Fibroblast of villous mesenchyme (primary cell): ENCODE measurements around the gene RBMS3. TPM values are rescaled to one million over a fixed set of nuclear protein-coding genes. Genes with fewer than 3 reads are reported as not detected.

Experiments used
- DNase-seq: peaks from one replicate; pipeline ENCODE4 v3.0.0-alpha.2; 2010; ENCODE audit warnings: low read depth
- H3K4me3 ChIP-seq: 2 replicates; pipeline ENCODE4 v1.5.1; 2011; ENCODE audit warnings: low read depth, mild to moderate bottlenecking, low read length
- total RNA-seq: library from RNA; depleted of rRNA; stranded (reverse); fragments of >200 nt; gene quantifications from 2 replicates; pipeline ENCODE4 v1.2.3, GENCODE V29; 2012
- TF ChIP-seq, protein P1 (sequence below): IDR thresholded peaks from 2 replicates; pipeline ENCODE4 v1.5.1; 2012; ENCODE audit warnings: low read depth, mild to moderate bottlenecking, low read length; ENCODE audit not compliant: insufficient read depth

Gene RBMS3
- total RNA-seq, 1 donor: 85.9 TPM

DNA sequence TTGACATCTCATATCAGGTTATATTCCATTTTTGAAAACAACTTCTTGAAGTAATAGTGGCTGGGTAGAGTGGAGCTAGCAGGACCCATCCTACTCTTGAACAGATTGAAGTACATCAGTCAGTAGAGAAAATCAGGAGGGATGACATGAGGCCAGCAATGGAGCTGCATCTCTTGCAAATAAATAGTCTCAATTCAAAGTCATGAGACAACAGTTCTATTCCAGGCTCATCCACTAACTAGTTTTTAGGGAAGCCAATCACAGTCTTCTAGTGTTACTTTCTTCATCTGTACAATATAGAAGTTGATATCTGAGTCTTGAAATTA is 477.2 kb downstream of the RBMS3 start:
- no peak overlapping the region for H3K4me3 ChIP-seq
- TF ChIP-seq, protein P1, sequence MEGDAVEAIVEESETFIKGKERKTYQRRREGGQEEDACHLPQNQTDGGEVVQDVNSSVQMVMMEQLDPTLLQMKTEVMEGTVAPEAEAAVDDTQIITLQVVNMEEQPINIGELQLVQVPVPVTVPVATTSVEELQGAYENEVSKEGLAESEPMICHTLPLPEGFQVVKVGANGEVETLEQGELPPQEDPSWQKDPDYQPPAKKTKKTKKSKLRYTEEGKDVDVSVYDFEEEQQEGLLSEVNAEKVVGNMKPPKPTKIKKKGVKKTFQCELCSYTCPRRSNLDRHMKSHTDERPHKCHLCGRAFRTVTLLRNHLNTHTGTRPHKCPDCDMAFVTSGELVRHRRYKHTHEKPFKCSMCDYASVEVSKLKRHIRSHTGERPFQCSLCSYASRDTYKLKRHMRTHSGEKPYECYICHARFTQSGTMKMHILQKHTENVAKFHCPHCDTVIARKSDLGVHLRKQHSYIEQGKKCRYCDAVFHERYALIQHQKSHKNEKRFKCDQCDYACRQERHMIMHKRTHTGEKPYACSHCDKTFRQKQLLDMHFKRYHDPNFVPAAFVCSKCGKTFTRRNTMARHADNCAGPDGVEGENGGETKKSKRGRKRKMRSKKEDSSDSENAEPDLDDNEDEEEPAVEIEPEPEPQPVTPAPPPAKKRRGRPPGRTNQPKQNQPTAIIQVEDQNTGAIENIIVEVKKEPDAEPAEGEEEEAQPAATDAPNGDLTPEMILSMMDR: no peak
- no peak for DNase-seq

DNA sequence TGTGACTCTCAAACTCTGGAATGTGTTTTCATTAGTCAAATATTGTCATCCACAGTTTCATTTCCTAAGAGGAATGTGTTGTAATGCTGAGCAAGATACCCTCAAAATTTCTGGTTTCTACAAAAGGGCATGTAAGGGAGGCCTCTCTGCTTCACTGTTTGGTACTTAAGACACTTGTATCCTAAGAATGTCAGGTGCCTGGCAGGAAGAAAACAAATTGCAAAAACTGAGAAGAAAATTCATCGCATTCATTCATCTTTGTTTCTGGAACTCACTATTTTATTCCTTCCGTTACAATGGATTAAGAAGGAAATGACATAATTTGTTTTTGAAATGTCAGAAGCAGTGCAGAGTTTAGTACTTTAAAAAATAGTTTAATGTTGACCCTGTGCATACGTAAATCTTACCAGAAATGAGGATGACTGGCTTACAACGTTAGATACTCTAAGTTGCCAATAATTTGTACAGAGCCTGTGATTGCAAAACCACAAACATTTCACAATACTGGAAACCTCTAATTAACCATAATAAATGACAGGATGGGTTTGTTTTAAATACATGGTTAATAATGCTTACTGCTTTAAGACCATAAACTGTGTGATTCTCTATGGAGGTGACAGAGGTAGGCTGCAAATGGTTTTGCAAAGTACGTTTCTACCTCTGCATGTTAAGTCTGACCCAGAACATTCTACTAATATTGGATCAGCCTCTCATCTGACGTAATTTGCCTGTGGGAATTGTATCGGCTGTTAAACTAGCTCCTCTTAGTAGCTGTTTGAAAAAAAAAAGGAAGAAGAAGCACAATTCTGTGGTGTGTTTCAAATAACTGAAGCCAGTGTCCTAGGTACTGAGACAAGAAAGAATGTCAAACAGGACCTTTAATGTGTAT is 477.8 kb downstream of the RBMS3 start:
- H3K4me3 ChIP-seq: no peak overlapping the region
- DNase-seq: peak; percentile 95

DNA sequence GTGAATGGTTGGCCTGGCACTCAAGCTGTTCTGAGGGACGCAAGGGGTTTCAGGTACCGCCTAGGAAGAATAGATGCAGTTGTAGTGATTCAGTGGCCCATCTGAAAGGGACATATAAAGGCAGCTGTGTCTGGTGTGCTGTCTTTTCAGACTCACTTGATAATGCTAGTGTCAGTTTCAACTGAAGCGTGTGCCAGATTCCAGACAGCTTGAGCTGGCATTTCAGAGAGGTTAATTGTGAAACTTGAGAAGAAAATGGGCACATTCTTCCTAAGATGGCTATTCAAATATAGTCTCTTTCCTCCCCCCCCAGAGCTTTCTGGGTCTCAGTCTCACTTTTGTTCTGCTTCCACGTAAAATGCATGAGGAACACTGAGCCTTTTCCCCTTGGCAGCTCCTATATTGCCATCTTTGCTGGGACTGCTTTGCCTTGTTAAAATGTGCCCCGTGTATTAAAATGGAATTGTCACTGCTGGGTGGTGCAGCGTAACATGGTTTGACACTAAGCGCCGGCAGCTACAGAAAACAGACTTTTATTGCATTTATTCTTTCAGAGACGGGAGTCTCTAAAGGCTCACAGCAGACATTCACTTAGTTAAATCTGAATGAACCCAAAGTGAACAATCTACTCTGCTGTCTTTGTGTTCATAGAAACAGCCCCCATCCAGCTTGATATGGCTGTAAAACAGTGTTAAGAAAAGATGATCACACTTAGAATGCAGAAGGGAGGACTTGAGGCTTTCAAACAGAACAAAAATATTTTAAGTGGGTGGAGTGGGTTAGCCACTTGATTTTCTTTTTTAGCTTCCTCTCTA is 478.7 kb downstream of the RBMS3 start:
- H3K4me3 ChIP-seq: no peak overlapping the region
- TF ChIP-seq, protein P1: no peak
- peak; percentile 37 for DNase-seq

More for the DNA sequence above, 477.8 kb downstream of the RBMS3 start:
- TF ChIP-seq, protein P1: no peak

DNA sequence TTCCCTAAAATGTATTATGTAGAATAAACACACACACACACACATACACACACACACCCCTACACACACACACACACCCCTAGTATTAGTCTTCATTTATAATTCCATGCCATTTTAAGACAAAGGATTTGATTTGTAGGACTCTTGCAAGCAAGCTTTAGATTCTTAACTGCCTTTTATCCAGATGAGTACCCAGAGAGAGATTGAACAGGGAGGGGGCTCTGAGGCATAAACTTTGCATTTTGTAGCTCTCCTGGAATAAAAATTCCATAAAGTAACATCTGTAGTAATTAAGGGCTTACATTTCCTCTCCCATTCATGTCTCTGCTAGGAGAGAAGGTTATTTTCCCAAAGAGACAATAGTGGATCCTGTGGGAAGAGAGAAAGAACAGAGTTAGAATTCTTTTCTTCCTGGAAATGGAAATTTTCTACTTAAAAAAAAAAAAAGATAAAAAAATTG is 479.4 kb downstream of the RBMS3 start:
- H3K4me3 ChIP-seq: no peak overlapping the region
- TF ChIP-seq, protein P1: no peak
- DNase-seq: no peak

DNA sequence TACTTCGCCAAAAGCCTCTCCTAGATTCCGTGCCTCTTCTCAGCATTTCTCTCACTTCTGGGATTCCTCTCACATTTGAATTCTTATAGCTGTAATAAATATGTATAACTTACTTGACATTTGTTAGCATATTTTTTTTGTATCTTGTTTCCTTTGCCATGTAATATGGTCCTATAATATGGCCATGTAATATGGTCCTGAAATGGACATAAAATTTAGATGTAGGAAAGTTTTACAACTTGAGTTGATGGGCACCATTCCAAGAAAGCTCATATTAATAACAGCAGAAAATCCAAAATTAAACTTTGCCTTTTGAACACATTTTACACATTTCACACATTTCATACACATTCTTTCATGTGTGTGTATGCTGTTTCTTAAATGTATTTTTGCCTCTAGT is 480.6 kb downstream of the RBMS3 start:
- TF ChIP-seq, protein P1: no peak
- DNase-seq: no peak

DNA sequence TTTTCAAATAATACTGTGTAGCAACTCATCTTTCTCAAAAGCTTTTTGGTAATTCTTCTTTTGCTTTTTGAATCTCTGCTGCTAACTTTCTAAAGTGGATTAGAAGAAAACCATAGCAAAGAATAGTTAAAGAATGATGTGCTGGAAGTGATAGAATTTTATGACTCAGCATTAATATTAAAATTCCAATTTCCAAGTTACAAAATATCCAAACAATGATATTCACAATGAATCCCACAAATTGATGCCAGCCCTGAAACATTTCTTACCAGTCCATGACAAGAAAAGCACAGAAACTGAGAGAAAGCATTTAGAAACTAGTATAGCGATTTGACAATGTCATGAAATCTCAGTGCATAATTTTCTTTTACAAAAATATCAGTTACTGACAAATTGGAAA is 482.2 kb downstream of the RBMS3 start:
- TF ChIP-seq, protein P1: no peak
- H3K4me3 ChIP-seq: no peak overlapping the region
- DNase-seq: no peak

More for the DNA sequence above, 480.6 kb downstream of the RBMS3 start:
- no peak overlapping the region for H3K4me3 ChIP-seq
